ENCODE data around the gene NIPAL1.

Gene NIPAL1

DNA sequence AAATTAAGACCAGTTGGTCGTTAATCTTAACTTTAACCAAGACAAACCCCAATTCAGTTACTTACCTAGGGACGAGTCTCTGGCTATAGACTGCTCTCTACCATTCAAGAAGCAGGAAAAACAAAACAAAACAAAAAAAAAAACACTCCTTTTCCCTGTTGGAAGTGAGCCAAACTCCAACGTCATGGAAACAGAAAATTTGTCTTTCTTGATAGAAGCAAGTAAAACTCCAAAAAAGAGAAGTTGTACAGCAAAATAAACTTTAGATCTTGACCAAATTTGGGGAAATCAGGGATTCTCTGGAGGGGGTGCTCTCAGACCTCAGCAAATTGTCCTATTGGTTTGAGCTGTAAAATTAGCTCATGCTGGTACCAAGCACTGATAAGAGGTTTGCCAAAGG, 3.7 kb upstream of the NIPAL1 start:
- Histone ChIP-seq H3K27me3 (ENCODE audit: insufficient read depth, low read depth) (no peaks in the 10 kb centered on the region), H2AFZ (ENCODE audit: low read depth) (no peak overlapping the region), H3K27ac (no peak overlapping the region), H3K4me2 (no peak overlapping the region), H3K4me3 (IDR thresholded peaks at IDR 0.05; ENCODE audit: insufficient read depth, low read depth, low read length) (no peak overlapping the region), H3K9ac (no peak overlapping the region), H3K36me3 (ENCODE audit: insufficient read depth) (no peaks in the 10 kb centered on the region), H4K20me1 (ENCODE audit: insufficient read depth) (no peaks in the 10 kb centered on the region), H3K79me2 (ENCODE audit: insufficient read depth, low read depth) (no peaks in the 10 kb centered on the region), H3K4me1 (ENCODE audit: low read depth, poor library complexity, severe bottlenecking) (no peaks in the 10 kb centered on the region)
- TF ChIP-seq, protein P1, sequence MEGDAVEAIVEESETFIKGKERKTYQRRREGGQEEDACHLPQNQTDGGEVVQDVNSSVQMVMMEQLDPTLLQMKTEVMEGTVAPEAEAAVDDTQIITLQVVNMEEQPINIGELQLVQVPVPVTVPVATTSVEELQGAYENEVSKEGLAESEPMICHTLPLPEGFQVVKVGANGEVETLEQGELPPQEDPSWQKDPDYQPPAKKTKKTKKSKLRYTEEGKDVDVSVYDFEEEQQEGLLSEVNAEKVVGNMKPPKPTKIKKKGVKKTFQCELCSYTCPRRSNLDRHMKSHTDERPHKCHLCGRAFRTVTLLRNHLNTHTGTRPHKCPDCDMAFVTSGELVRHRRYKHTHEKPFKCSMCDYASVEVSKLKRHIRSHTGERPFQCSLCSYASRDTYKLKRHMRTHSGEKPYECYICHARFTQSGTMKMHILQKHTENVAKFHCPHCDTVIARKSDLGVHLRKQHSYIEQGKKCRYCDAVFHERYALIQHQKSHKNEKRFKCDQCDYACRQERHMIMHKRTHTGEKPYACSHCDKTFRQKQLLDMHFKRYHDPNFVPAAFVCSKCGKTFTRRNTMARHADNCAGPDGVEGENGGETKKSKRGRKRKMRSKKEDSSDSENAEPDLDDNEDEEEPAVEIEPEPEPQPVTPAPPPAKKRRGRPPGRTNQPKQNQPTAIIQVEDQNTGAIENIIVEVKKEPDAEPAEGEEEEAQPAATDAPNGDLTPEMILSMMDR (conservative IDR thresholded peaks at IDR 0.05; ENCODE audit: low read depth, low read length), result no peak

- H3K36me3 ChIP-seq (ENCODE audit: insufficient read depth), result no peaks in the 10 kb centered on the region
- no peaks in the 10 kb centered on the region for H4K20me1 ChIP-seq (ENCODE audit: insufficient read depth)
- H3K4me2 ChIP-seq, result no peak overlapping the region
- no peak overlapping the region for H3K4me3 ChIP-seq (IDR thresholded peaks at IDR 0.05; ENCODE audit: insufficient read depth, low read depth, low read length)
- H3K27ac ChIP-seq, result no peak overlapping the region
- H3K4me1 ChIP-seq (ENCODE audit: low read depth, poor library complexity, severe bottlenecking), result no peaks in the 10 kb centered on the region
- TF ChIP-seq, protein P1 (conservative IDR thresholded peaks at IDR 0.05; ENCODE audit: low read depth, low read length), result no peak
- H2AFZ ChIP-seq (ENCODE audit: low read depth), result no peak overlapping the region
- H3K9ac ChIP-seq, result no peak overlapping the region
- no peaks in the 10 kb centered on the region for H3K79me2 ChIP-seq (ENCODE audit: insufficient read depth, low read depth)
- H3K27me3 ChIP-seq (ENCODE audit: insufficient read depth, low read depth), result no peaks in the 10 kb centered on the region
Observed at GRCh38 chr4:48015216-48015615, 1.4 kb upstream of the NIPAL1 start.

DNA sequence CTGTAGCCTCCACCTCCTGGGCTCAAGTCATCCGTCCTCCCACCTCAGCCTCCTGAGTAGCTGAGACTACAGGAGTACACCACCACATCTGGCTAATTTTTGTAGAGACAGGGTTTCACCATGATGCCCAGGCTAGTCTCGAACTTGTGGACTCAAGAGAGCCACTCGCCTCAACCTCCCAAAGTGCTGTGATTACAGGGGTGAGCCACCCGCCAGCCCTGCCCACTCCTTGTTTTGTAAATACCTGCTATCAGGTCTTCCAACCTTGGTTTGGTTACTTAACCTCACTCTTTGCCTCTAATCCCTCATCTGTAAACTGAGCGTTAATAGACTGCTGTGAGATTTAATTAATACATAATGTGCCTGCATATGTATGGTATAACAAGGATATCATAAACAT, 894 bp upstream of the NIPAL1 start:
- peak overlapping the region; percentile 44 for H3K4me2 ChIP-seq
- peak overlapping the region; percentile 79; the same call in 1 of the 2 replicates for H2AFZ ChIP-seq (ENCODE audit: low read depth)
- H3K79me2 ChIP-seq (ENCODE audit: insufficient read depth, low read depth), result no peaks in the 10 kb centered on the region
- TF ChIP-seq, protein P1 (conservative IDR thresholded peaks at IDR 0.05; ENCODE audit: low read depth, low read length), result no peak
- H3K4me3 ChIP-seq (IDR thresholded peaks at IDR 0.05; ENCODE audit: insufficient read depth, low read depth, low read length), result no peak overlapping the region
- H3K27ac ChIP-seq, result no peak overlapping the region
- H3K4me1 ChIP-seq (ENCODE audit: low read depth, poor library complexity, severe bottlenecking), result no peaks in the 10 kb centered on the region
- no peaks in the 10 kb centered on the region for H3K36me3 ChIP-seq (ENCODE audit: insufficient read depth)
- no peaks in the 10 kb centered on the region for H4K20me1 ChIP-seq (ENCODE audit: insufficient read depth)
- H3K9ac ChIP-seq, result no peak overlapping the region
- no peaks in the 10 kb centered on the region for H3K27me3 ChIP-seq (ENCODE audit: insufficient read depth, low read depth)

- H3K9ac ChIP-seq, result no peak overlapping the region
Observed at GRCh38 chr4:48017108-48017571, 568 bp downstream of the NIPAL1 start.

More at GRCh38 chr4:48017108-48017571, 568 bp downstream of the NIPAL1 start:
- TF ChIP-seq, protein P1 (conservative IDR thresholded peaks at IDR 0.05; ENCODE audit: low read depth, low read length), result no peak
- Histone ChIP-seq H3K27me3 (ENCODE audit: insufficient read depth, low read depth) (no peaks in the 10 kb centered on the region), H3K27ac (no peak overlapping the region), H2AFZ (ENCODE audit: low read depth) (peak overlapping the region; percentile 79; the same call in 1 of the 2 replicates), H3K4me1 (ENCODE audit: low read depth, poor library complexity, severe bottlenecking) (no peaks in the 10 kb centered on the region), H3K36me3 (ENCODE audit: insufficient read depth) (no peaks in the 10 kb centered on the region), H3K4me2 (peak overlapping the region; percentile 44), H3K4me3 (IDR thresholded peaks at IDR 0.05; ENCODE audit: insufficient read depth, low read depth, low read length) (peak overlapping the region; percentile 25), H4K20me1 (ENCODE audit: insufficient read depth) (no peaks in the 10 kb centered on the region), H3K79me2 (ENCODE audit: insufficient read depth, low read depth) (no peaks in the 10 kb centered on the region)
